ENCODE data around the gene PDE7B. TPM values are rescaled to one million over a fixed set of nuclear protein-coding genes. Genes with fewer than 3 reads are reported as not detected.

PDE7B gene
- total and polyA plus RNA-seq, 9 of the 15 experiments (the other 6 are each of a cell fraction or from before 2014, with no cell fraction given) = 0.01 TPM; not detected in 8

- no peak overlapping the region for H3K4me3 ChIP-seq
- no peak overlapping the region for H3K27ac ChIP-seq (ENCODE audit: extremely low read depth, low read depth, low read length)
- H3K9ac ChIP-seq (ENCODE audit: insufficient read depth in 1 of 2, low read depth in 2 of 2, low read length in 2 of 2) = no peak overlapping the region
- H3K36me3 ChIP-seq (ENCODE audit: control insufficient read depth, insufficient read depth, low read length) = no peaks in the 10 kb centered on the region
- intact Hi-C loops (cut with micrococcal nuclease) = no loop called here
- H3K9me1 ChIP-seq (ENCODE audit: control insufficient read depth, insufficient read depth, low read length) = no peaks in the 10 kb centered on the region
- H4K20me1 ChIP-seq (replicated peaks; ENCODE audit: control insufficient read depth, insufficient read depth, low read length) = 0 out of 2 replicates have a peak, but pooled peaks cover 3% of the 10 kb centered on the region
- no peak overlapping the region for H3K4me2 ChIP-seq (ENCODE audit: insufficient read depth, low read length)
- TF ChIP-seq CHD2 (IDR thresholded peaks at IDR 0.05; ENCODE audit: low read depth, low read length) (no peak), SAP30 (IDR thresholded peaks at IDR 0.05; ENCODE audit: borderline replicate concordance, insufficient read depth, low read depth, low read length, poor library complexity, severe bottlenecking) (no peak)
- FAIRE-seq (no peak), ATAC-seq (no peak), DNase-seq (ENCODE audit: extremely low read depth in 1 of 4, low spot score in 3 of 4) (no peak)
- CTCF ChIA-PET (ENCODE audit: low intra/inter-chr PET ratio) = no interaction called here
- in situ Hi-C loops (cut with MboI) = no loop called here
- 0% methylated on average over 3 of the region's 3 CpGs for WGBS (ENCODE audit: insufficient coverage, low coverage, missing lambda C conversion rate)
- no peaks in the 10 kb centered on the region for H3K9me3 ChIP-seq (replicated peaks; ENCODE audit: control insufficient read depth, insufficient read depth, low read depth, low read length)
- BruUV-seq (replicated peaks) = no TSS peak
- POLR2A ChIA-PET = interaction anchor here (1.3 to 1.5 kb wide), 2 partner anchors 9 to 11 kb away, joined by 5 to 6 read pairs; no protein-coding TSS in a partner anchor
- no peak overlapping the region for H2AFZ ChIP-seq (ENCODE audit: low read depth, low read length)
- peaks cover 0 to 5% of the 10 kb centered on the region in 2 experiments; a peak in 3 of 5 replicates for H3K4me1 ChIP-seq (replicated peaks in 1 of 2; ENCODE audit: control insufficient read depth in 2 of 2, insufficient read depth in 2 of 2, low read length in 2 of 2)
- H3K79me2 ChIP-seq (ENCODE audit: control insufficient read depth, insufficient read depth, low read length) = no peaks in the 10 kb centered on the region
- H3K27me3 ChIP-seq (ENCODE audit: control insufficient read depth in 2 of 2, insufficient read depth in 2 of 2, low read length in 2 of 2) = peaks cover 32 to 38% of the 10 kb centered on the region in 2 experiments
Measured at GRCh38 chr6:136189104-136189503, 337.6 kb downstream of the PDE7B start.

- WGBS (ENCODE audit: insufficient coverage, low coverage, missing lambda C conversion rate) = 9% methylated on average over 31 of the region's 32 CpGs
- no peak overlapping the region for H3K27ac ChIP-seq (ENCODE audit: extremely low read depth, low read depth, low read length)
- ChIA-PET CTCF (ENCODE audit: low intra/inter-chr PET ratio) (no interaction called here), POLR2A (no interaction called here)
- H3K9ac ChIP-seq (ENCODE audit: insufficient read depth in 1 of 2, low read depth in 2 of 2, low read length in 2 of 2) = peak overlapping the region in 1 of 2 experiments; percentile 51; a peak in 2 of 4 replicates
- FAIRE-seq (no peak), ATAC-seq (peak; percentile 84), DNase-seq (ENCODE audit: extremely low read depth in 1 of 4, low spot score in 3 of 4) (no peak)
- in situ Hi-C loops (cut with MboI) = no loop called here
- no peaks in the 10 kb centered on the region for H3K9me3 ChIP-seq (replicated peaks; ENCODE audit: control insufficient read depth, insufficient read depth, low read depth, low read length)
- H4K20me1 ChIP-seq (replicated peaks; ENCODE audit: control insufficient read depth, insufficient read depth, low read length) = 0 out of 2 replicates have a peak, but pooled peaks cover 3% of the 10 kb centered on the region
- no peaks in the 10 kb centered on the region for H3K9me1 ChIP-seq (ENCODE audit: control insufficient read depth, insufficient read depth, low read length)
- H3K4me1 ChIP-seq (replicated peaks in 1 of 2; ENCODE audit: control insufficient read depth in 2 of 2, insufficient read depth in 2 of 2, low read length in 2 of 2) = peaks cover 0 to 5% of the 10 kb centered on the region in 2 experiments; a peak in 3 of 5 replicates
- H3K27me3 ChIP-seq (ENCODE audit: control insufficient read depth in 2 of 2, insufficient read depth in 2 of 2, low read length in 2 of 2) = peaks cover 37 to 43% of the 10 kb centered on the region in 2 experiments
- no TSS peak for BruUV-seq (replicated peaks)
- intact Hi-C loops (cut with micrococcal nuclease) = no loop called here
- peak overlapping the region; percentile 42 for H3K4me2 ChIP-seq (ENCODE audit: insufficient read depth, low read length)
- no peak overlapping the region for H3K4me3 ChIP-seq
- H2AFZ ChIP-seq (ENCODE audit: low read depth, low read length) = peak overlapping the region; percentile 69
- H3K79me2 ChIP-seq (ENCODE audit: control insufficient read depth, insufficient read depth, low read length) = no peaks in the 10 kb centered on the region
- no peaks in the 10 kb centered on the region for H3K36me3 ChIP-seq (ENCODE audit: control insufficient read depth, insufficient read depth, low read length)
- no peak for TF ChIP-seq ZBTB9 (CRISPR knock-in tag; IDR thresholded peaks at IDR 0.05)
Measured at GRCh38 chr6:136191606-136192312, 340.3 kb downstream of the PDE7B start.
